HG03439 (cell line): Measurements from ENCODE around the gene HIF3A.
"Not testable (repeated sequence)": the region's sequence is repeated elsewhere in the genome, so short reads cannot be mapped to it uniquely, and the experiment has no call there.

ENCODE experiments used
- ATAC-seq: cut with Tn5 transposase; IDR thresholded peaks from one replicate; pipeline ENCODE4 v1.9.1; 2021; ENCODE audit warnings: mild to moderate bottlenecking, moderate library complexity; ENCODE audit not compliant: unreplicated experiment

The HIF3A gene

GRCh38 chr19:46296722-46297461 is at the start of gene HIF3A:
HIF3A (plus strand) TSS chr19:46297042; CDS start chr19:46297077, 35 bp downstream.
- ATAC-seq = no peak

- ATAC-seq = no peak
These were observed 46.6 kb upstream of the HIF3A start for GRCh38 chr19:46250076-46250735.

DNA sequence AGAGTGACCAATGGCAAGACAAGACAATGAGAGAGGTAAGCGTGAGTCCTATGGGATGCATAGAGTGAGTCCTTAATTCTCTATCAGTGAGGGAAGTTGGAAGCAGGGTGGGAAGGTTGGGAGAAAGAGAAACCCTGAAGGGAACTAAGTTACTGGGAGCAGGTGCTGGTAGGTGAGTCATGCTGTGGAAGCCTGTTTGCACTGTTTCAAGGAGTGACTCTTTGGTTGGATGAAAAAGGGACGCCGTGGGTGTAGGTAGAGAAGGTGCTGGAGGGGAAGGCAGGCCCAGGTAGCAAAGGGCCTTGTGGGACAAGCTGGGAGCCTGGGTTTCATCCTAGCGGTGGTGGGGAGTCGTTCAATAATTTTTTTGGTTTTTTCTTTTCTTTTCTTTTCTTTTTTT is 45.4 kb upstream of the HIF3A start:
- no peak for ATAC-seq

- no peak for ATAC-seq
These were observed 42.1 kb upstream of the HIF3A start for GRCh38 chr19:46254776-46255175.

DNA sequence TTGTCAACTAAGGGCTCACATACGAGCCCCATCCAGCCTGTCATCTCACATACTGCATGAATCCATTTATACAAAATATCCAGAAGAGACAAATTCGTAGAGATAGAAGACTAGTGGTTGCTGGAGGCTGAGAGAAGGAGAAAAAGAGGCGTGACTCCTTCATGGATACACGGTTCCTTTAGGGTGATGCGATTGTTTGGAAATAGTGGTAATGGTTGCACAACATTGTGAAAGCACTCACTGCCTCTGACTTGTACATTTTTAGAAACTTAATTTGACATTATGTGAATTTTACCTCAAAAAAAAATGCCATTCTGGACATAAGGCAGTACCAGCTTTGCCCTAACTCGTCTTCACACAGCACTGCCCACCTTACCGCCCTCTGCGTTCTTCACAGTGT is 40.0 kb upstream of the HIF3A start:
- no peak for ATAC-seq

- not testable (repeated sequence) for ATAC-seq
These were observed 35.3 kb upstream of the HIF3A start for GRCh38 chr19:46261501-46261900.

DNA sequence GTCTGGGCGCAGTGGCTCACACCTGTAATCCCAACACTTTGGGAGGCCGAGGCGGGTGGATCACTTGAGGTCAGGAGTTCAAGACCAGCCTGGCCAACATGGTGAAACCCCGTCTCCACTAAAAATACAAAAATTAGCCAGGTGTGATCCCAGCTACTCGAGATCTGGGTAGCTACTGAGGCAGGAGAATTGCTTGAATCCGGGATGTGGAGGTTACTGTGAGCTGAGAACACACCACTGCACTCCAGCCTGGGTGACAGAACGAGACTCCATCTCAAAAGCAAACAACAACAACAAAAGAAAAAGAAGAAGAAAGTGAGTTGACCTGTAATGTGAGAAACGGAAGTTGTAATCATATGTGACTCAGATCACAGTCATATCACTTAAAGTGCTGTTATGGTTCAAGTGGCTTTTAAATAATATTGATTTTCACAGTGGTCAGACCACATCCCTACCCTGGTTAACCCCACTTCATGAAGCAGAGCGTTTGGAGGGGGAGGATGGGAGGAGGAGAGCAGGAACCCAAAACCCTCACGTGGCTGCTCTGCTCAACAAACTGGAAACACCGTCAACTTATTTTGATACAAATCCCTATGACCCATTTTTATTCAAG is 34.1 kb upstream of the HIF3A start:
- ATAC-seq = not testable (repeated sequence)

DNA sequence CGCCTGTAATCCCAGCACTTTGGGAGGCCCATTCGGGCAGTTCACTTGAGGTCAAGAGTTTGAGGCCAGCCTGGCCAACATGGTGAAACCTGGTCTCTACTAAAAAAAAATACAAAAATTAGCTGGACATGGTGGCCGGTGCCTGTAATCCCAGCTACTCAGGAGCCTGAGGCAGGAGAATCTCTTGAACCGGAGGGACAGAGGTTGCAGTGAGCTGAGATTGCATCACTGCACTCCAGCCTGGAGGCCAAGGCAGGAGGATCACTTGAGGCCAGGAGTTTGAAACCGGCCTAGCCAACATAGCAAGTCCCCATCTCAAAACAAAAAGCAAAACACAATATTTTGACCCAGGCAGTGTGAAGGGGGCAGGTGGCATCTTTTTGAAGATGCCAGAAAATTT is 32.0 kb upstream of the HIF3A start:
- not testable (repeated sequence) for ATAC-seq

DNA sequence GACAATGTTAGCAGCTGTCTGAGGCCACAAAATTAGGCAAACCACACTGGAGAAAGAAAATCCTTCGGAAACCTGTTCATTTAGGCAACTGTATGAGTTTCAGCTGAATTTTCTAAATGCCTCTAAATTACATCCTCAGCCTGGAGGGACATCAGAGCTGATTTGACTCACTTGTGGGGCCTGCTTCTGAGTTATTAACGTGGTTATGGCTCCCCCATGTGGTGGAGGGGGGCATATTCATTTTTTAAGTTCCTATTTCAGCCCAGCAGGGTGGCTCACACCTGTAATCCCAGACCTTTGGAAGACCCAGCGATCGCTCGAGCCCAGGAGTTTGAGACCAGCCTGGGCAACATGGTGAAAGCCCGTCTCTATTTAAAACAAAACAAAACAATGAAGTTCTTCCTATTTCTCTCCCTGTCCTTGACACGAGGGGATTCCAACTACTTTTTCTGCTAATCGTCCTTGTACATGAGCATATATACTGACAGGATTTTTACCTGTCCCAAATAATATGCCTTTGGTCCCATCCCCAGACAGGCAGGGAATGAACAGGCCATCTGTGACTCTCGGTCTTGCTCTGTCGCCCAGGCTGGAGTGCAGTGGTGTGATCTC is 31.5 kb upstream of the HIF3A start:
- peak; percentile 59 for ATAC-seq

- ATAC-seq = no peak
These were observed 27.7 kb upstream of the HIF3A start for GRCh38 chr19:46269101-46269500.

DNA sequence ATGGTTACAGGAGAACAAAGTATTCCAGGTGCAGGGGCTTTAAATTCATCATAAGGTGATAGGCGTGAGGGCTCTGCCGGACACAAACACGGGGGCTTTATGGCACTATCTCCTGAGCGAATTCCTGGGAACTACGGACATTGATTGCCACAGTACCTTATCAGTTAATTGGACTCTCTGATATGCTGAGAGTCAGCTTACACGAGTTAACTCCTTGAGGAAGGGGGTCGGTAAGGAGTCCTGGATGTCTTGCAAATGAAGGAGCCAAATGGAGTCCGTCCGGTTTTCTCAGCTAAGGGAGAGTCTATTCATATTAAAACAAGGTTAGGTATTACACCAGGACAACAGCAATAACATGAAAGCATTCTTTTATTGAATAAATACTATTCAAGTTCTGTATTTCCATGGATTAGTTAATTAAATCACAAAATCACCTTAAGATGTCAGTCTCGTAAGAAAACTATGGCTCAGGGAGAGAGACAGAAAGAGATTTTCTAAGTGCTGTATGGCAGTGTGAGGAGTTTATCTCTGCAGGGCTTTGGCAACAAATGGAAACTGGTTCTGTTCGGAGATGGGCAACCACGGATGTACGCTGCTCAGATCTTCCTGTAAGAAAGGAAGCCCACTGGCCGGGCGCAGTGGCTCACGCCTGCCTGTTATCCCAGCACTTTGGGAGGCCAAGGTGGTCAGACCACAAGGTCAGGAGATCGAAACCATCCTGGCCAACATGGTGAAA is 26.2 kb upstream of the HIF3A start:
- ATAC-seq = no peak

- no peak for ATAC-seq
These were observed 25.2 kb upstream of the HIF3A start for GRCh38 chr19:46271481-46272197.

- not testable (repeated sequence) for ATAC-seq
These were observed 22.9 kb upstream of the HIF3A start for GRCh38 chr19:46273931-46274330.

- ATAC-seq = no peak
These were observed 17.7 kb upstream of the HIF3A start for GRCh38 chr19:46279177-46279576.

DNA sequence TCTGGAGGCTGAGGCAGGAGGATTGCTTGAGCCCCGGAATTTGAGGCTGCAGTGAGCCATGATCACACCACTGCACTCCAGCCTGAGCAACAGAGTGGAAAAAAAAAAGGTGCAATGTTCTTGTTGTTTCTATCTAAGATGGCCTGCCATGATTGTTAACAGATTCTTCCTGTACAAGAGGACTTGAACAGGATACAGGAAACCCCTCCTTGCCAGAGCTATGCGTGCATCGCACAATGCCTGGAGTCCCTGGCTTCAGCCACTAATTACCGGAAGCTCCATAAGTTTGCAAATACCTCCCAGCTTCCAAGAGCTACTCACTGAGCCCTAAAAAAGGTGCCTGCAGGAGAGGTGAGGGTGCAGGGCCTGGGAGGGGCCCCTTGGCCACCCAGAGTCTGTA is 13.1 kb upstream of the HIF3A start:
- ATAC-seq = no peak

GRCh38 chr19:46284635-46285034 is 12.2 kb upstream of the HIF3A start:
- no peak for ATAC-seq

- no peak for ATAC-seq
These were observed 9.3 kb upstream of the HIF3A start for GRCh38 chr19:46287585-46287984.

GRCh38 chr19:46288896-46289588 is 7.8 kb upstream of the HIF3A start:
- ATAC-seq = no peak

DNA sequence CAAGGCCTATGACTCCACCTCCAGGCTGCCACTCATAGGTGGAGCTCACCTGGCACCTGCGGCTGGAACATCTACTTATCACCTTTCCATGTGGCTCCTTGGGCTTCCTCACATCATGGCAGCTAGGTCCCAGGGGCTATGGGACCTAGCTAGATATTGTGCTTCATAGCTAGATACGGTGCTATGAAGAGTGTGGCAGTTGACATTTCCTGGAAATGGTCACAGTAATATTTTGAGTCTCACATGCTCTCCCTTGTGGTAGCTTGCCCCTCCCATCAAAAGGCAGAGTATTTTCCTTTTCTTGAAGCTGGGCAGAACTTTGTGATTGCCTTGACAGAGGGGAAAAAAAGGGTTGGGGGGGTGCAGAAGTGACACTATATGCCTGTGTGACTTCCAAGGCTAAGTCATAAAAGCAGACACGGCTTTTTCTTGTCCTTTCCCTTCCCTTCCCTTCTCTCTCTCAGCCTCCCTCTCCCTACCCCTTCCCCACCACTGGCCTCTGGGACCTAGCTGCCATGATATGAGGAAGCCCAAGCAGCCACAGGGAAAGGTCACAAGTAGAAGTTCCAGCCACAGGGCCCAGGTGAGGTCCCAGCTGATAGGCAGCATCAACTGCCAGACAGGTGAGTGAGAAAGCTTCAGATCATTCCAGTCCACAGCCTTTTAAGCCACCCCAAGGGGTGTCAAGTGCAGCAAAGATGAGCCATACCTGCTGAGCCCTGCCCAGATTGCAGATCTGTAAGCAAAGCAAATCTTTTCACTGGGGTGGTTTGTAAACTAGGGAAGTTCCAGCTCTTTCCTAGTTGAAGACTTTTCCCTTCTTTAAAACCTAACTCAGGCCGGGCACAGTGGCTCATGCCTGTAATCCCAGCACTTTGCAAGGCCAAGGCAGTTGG is 6.9 kb upstream of the HIF3A start:
- no peak for ATAC-seq
